Hepatocyte (in vitro differentiated cells): Measurements from ENCODE around the gene VAMP7. TPM values are rescaled to one million over a fixed set of nuclear protein-coding genes. Genes with fewer than 3 reads are reported as not detected.
"Not testable (repeated sequence)": the region's sequence is repeated elsewhere in the genome, so short reads cannot be mapped to it uniquely, and the experiment has no call there.

ENCODE experiments used
- DNase-seq: peaks from one replicate; pipeline ENCODE4 v3.0.0-alpha.2; 2016; ENCODE audit warnings: low spot score
- H2AFZ ChIP-seq: fragments of 200-600 bp; sonication (generic); 2 replicates; pipeline ENCODE4 v1.6.0; 2016; ENCODE audit warnings: antibody characterized with exemption, mild to moderate bottlenecking
- H3K27ac ChIP-seq: fragments of 200-600 bp; sonication (generic); 2 replicates; pipeline ENCODE4 v1.5.1; 2016; ENCODE audit warnings: mild to moderate bottlenecking
- H3K27me3 ChIP-seq: fragments of 200-600 bp; sonication (generic); 2 replicates; pipeline ENCODE4 v1.6.1; 2016
- H3K36me3 ChIP-seq: fragments of 200-600 bp; sonication (generic); replicated peaks from 2 replicates; pipeline ENCODE4 v1.5.1; 2016; ENCODE audit warnings: low read depth; ENCODE audit not compliant: insufficient read depth
- H3K4me1 ChIP-seq: fragments of 200-600 bp; sonication (generic); 2 replicates; pipeline ENCODE4 v1.5.1; 2016; ENCODE audit warnings: mild to moderate bottlenecking, moderate library complexity; ENCODE audit not compliant: insufficient read depth
- H3K4me2 ChIP-seq: fragments of 200-600 bp; sonication (generic); 2 replicates; pipeline ENCODE4 v1.6.0; 2016
- H3K4me3 ChIP-seq: fragments of 200-600 bp; sonication (generic); 2 replicates; pipeline ENCODE4 v1.5.1; 2016; ENCODE audit warnings: mild to moderate bottlenecking
- H3K79me2 ChIP-seq: fragments of 200-600 bp; sonication (generic); 2 replicates; pipeline ENCODE4 v1.6.0; 2017; ENCODE audit warnings: mild to moderate bottlenecking
- H3K9me2 ChIP-seq: fragments of 200-600 bp; sonication (generic); replicated peaks from 2 replicates; pipeline ENCODE4 v1.6.0; 2017; ENCODE audit warnings: mild to moderate bottlenecking; ENCODE audit not compliant: insufficient read depth
- H3K9me3 ChIP-seq: fragments of 200-600 bp; sonication (generic); 2 replicates; pipeline ENCODE4 v1.5.1; 2016; ENCODE audit warnings: low read depth, mild to moderate bottlenecking
- H4K20me1 ChIP-seq: fragments of 200-600 bp; sonication (generic); 2 replicates; pipeline ENCODE4 v1.6.0; 2016; ENCODE audit warnings: mild to moderate bottlenecking; ENCODE audit not compliant: insufficient read depth, poor library complexity, severe bottlenecking
- CTCF ChIP-seq: fragments of 200-600 bp; sonication (generic); IDR thresholded peaks from 2 replicates; pipeline ENCODE4 v1.5.1; 2016; ENCODE audit warnings: antibody characterized with exemption, mild to moderate bottlenecking; ENCODE audit not compliant: poor library complexity
- EZH2 ChIP-seq: fragments of 200-600 bp; sonication (generic); IDR thresholded peaks from 2 replicates; pipeline ENCODE4 v1.6.1; 2016; ENCODE audit warnings: antibody characterized with exemption, mild to moderate bottlenecking, borderline replicate concordance
- EZH2phosphoT487 ChIP-seq: fragments of 200-600 bp; sonication (generic); IDR thresholded peaks from one replicate; pipeline ENCODE4 v1.6.1; 2018; ENCODE audit warnings: antibody characterized with exemption, mild to moderate bottlenecking, low read depth, moderate library complexity; ENCODE audit not compliant: unreplicated experiment, severe bottlenecking
- WGBS: methylation state at CpG from one replicate; pipeline ENCODE4 v1.1.6; 2016; ENCODE audit warnings: low lambda C conversion rate; ENCODE audit errors: missing lambda C conversion rate; 5-methylcytosine and 5-hydroxymethylcytosine counted together
- polyA plus RNA-seq: library from polyadenylated mRNA; unstranded; fragments of >200 nt; fragmentation: Nextera tagmentation; extraction: Ambion mirVana; gene quantifications from 2 replicates; pipeline ENCODE4 v1.2.1, GENCODE V29; 2016
- total RNA-seq: library from RNA; depleted of rRNA; stranded (reverse); fragments of >200 nt; gene quantifications from 2 replicates; pipeline ENCODE4 v1.2.3, GENCODE V29; 2014

VAMP7 gene
- total and polyA plus RNA-seq, 2 experiments from 2014 or later: 34.0 to 52.6 TPM

GRCh38 chrX:155899366-155899765, 18.2 kb downstream of the VAMP7 start:
- 70% methylated on average over 3 of the region's 3 CpGs for WGBS
- Histone ChIP-seq H3K4me3 (no peak overlapping the region), H3K36me3 (no peaks in the 10 kb centered on the region), H3K9me2 (no peaks in the 10 kb centered on the region), H4K20me1 (no peaks in the 10 kb centered on the region), H3K79me2 (no peaks in the 10 kb centered on the region), H3K4me1 (no peaks in the 10 kb centered on the region), H3K27me3 (no peaks in the 10 kb centered on the region), H2AFZ (no peak overlapping the region), H3K9me3 (no peaks in the 10 kb centered on the region), H3K4me2 (no peak overlapping the region), H3K27ac (no peak overlapping the region)
- no peak for TF ChIP-seq EZH2phosphoT487
- TF ChIP-seq EZH2: no peak
- TF ChIP-seq CTCF: no peak
- no peak for DNase-seq

DNA sequence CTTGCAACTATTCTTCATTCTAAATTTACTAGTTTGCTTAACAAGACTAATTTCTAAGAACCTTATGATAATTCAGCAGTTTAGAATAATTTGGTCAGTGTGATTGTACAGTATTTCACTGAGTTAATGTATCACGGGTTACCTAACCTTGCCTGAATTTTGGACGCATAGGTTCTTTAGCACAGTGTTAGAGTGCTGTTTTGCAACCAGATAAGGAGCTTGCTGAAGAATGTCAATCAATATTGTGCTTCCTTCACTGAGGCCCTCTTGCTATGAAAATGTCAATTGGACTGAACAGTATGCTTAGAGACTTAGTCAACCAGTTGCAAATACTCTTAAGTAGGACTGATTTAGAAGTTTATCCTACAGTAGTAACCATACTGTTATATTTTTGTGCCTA, 19.6 kb downstream of the VAMP7 start:
- no peaks in the 10 kb centered on the region for H4K20me1 ChIP-seq
- H3K79me2 ChIP-seq: no peaks in the 10 kb centered on the region
- DNase-seq: no peak
- no peak overlapping the region for H2AFZ ChIP-seq
- TF ChIP-seq EZH2 (no peak), EZH2phosphoT487 (no peak)
- H3K27me3 ChIP-seq: no peaks in the 10 kb centered on the region
- H3K36me3 ChIP-seq: no peaks in the 10 kb centered on the region
- no peaks in the 10 kb centered on the region for H3K9me2 ChIP-seq
- H3K4me2 ChIP-seq: no peak overlapping the region
- H3K4me1 ChIP-seq: no peaks in the 10 kb centered on the region
- 80% methylated on average over 2 of the region's 2 CpGs for WGBS
- no peak overlapping the region for H3K4me3 ChIP-seq
- no peak overlapping the region for H3K27ac ChIP-seq
- no peaks in the 10 kb centered on the region for H3K9me3 ChIP-seq

GRCh38 chrX:155907661-155908060, 26.5 kb downstream of the VAMP7 start:
- WGBS: 92% methylated on average over 16 of the region's 26 CpGs
- H3K4me2 ChIP-seq, DNase-seq, H3K9me3 ChIP-seq, H3K9me2 ChIP-seq, H3K27me3 ChIP-seq, H4K20me1 ChIP-seq, H3K36me3 ChIP-seq, H3K4me3 ChIP-seq, H3K4me1 ChIP-seq, H2AFZ ChIP-seq, H3K79me2 ChIP-seq, H3K27ac ChIP-seq: not testable (repeated sequence)

DNA sequence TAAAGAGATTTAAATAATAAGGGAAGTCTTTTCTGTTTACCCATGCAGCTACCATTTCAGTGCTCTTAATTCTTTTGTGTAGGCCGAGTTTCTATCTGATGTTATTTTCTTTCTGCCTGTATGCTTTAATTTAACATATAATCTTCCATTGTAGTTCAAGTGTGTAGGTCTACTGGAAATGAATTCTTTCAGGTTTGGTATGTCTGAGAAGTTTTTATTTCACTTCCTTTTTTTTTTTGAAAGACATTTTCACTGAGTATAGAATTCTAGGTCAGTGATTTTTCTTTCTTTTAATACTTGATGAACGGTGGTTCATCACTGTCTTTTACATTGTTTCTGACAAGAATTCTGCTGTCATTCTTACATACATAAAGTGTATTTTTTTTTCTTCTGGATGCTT, 42.1 kb downstream of the VAMP7 start:
- Histone ChIP-seq H3K9me3 (no peaks in the 10 kb centered on the region), H3K4me2 (no peak overlapping the region), H4K20me1 (no peaks in the 10 kb centered on the region), H3K27me3 (no peaks in the 10 kb centered on the region), H3K27ac (no peak overlapping the region), H3K4me3 (no peak overlapping the region), H3K9me2 (no peaks in the 10 kb centered on the region), H2AFZ (no peak overlapping the region), H3K79me2 (no peaks in the 10 kb centered on the region), H3K36me3 (no peaks in the 10 kb centered on the region), H3K4me1 (no peaks in the 10 kb centered on the region)
- TF ChIP-seq EZH2phosphoT487: no peak
- no peak for TF ChIP-seq EZH2
- no peak for TF ChIP-seq CTCF
- WGBS: 89% methylated on average over 2 of the region's 2 CpGs
- no peak for DNase-seq

DNA sequence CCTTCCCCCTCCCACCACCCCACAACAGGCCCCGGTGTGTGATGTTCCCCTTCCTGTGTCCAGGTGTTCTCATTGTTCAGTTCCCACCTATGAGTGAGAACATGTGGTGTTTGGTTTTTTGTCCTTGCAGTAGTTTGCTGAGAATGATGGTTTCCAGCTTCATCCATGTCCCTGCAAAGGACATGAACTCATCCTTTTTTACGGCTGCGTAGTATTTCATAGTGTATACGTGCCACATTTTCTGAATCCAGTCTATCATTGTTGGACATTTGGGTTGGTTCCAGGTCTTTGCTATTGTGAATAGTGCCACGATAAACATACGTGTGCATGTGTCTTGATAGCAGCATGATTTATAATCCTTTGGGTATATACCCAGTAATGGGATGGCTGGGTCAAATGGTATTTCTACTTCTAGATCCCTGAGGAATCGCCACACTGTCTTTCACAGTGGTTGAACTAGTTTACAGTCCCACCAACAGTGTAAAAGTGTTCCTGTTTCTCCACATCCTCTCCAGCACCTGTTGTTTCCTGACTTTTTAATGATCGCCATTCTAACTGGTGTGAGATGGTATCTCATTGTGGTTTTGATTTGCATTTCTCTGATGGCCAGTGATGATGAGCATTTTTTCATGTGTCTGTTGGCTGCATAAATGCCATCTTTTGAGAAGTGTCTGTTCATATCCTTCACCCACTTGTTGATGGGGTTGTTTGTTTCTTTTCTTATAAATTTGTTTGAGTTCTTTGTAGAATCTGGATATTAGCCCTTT, 49.9 kb downstream of the VAMP7 start:
- not testable (repeated sequence) for H3K9me3 ChIP-seq, H3K4me2 ChIP-seq, H4K20me1 ChIP-seq, H3K4me1 ChIP-seq, H3K9me2 ChIP-seq, H3K79me2 ChIP-seq, DNase-seq, H3K4me3 ChIP-seq, H2AFZ ChIP-seq, H3K27ac ChIP-seq, H3K27me3 ChIP-seq, H3K36me3 ChIP-seq
- 93% methylated on average over 7 of the region's 8 CpGs for WGBS
